Stimulated activated naive CD8-positive, alpha-beta T cell treated with anti-CD3 and anti-CD28 coated beads, Interleukin-15, amount 100 ng/mL, for 72 hours (primary cell): Measurements from ENCODE around the gene HS3ST5.
"Not testable (repeated sequence)": the region's sequence is repeated elsewhere in the genome, so short reads cannot be mapped to it uniquely, and the experiment has no call there.

Source experiments
- ATAC-seq: fragments of 150-1000 bp; cut with Tn5 transposase; 2 replicates; pipeline ENCODE4 v1.10.0; 2021; ENCODE audit warnings: mild to moderate bottlenecking, moderate library complexity
- DNase-seq, 2 donors: peaks; one replicate each; pipeline ENCODE4 v3.0.0; 2021 to 2022
- H3K27ac Mint-ChIP-seq, 2 donors: one replicate each; pipeline ENCODE4 v1.8.0; 2022; ENCODE audit warnings: mild to moderate bottlenecking in 2 of 2, mixed read lengths in 2 of 2, moderate library complexity in 2 of 2
- H3K27me3 Mint-ChIP-seq: one replicate; pipeline ENCODE4 v1.8.0; 2022; ENCODE audit warnings: mixed read lengths
- H3K4me1 Mint-ChIP-seq: one replicate; pipeline ENCODE4 v1.8.0; 2022; ENCODE audit warnings: mild to moderate bottlenecking, mixed read lengths
- H3K4me3 Mint-ChIP-seq, 2 donors: one replicate each; pipeline ENCODE4 v1.8.0; 2022; ENCODE audit warnings: mild to moderate bottlenecking in 2 of 2, mixed read lengths in 2 of 2, moderate library complexity in 1 of 2
- H3K9me3 Mint-ChIP-seq, 2 donors: one replicate each; pipeline ENCODE4 v1.8.0; 2022; ENCODE audit warnings: mixed read lengths in 2 of 2

HS3ST5 gene

GRCh38 chr6:114085211-114085610 is 257.6 kb downstream of the HS3ST5 start:
- H3K4me3 Mint-ChIP-seq = no peak overlapping the region
- DNase-seq (no peak), ATAC-seq (no peak)

GRCh38 chr6:114084327-114084890 is 258.4 kb downstream of the HS3ST5 start:
- Mint-ChIP-seq H3K27ac (peak overlapping the region in 1 of 2 donors; percentile 20), H3K9me3 (no peaks in the 10 kb centered on the region), H3K27me3 (peaks cover 28% of the 10 kb centered on the region), H3K4me1 (no peaks in the 10 kb centered on the region), H3K4me3 (no peak overlapping the region)
- ATAC-seq (no peak), DNase-seq (no peak)

More at GRCh38 chr6:114085211-114085610, 257.6 kb downstream of the HS3ST5 start:
- Mint-ChIP-seq H3K9me3 (no peaks in the 10 kb centered on the region), H3K27me3 (peaks cover 28% of the 10 kb centered on the region), H3K4me1 (no peaks in the 10 kb centered on the region), H3K27ac (no peak overlapping the region)

GRCh38 chr6:114083251-114083650 is 259.6 kb downstream of the HS3ST5 start:
- no peak for ATAC-seq
- no peak overlapping the region for H3K27ac Mint-ChIP-seq
- no peak overlapping the region for H3K4me3 Mint-ChIP-seq
- H3K9me3 Mint-ChIP-seq = no peaks in the 10 kb centered on the region
- no peak for DNase-seq
- H3K4me1 Mint-ChIP-seq = no peaks in the 10 kb centered on the region
- H3K27me3 Mint-ChIP-seq = peaks cover 28% of the 10 kb centered on the region

GRCh38 chr6:114081730-114082129 is 261.1 kb downstream of the HS3ST5 start:
- H3K27ac Mint-ChIP-seq = no peak overlapping the region

GRCh38 chr6:114080891-114081510 is 261.8 kb downstream of the HS3ST5 start:
- DNase-seq (no peak), ATAC-seq (no peak)
- Mint-ChIP-seq H3K27me3 (peaks cover 21% of the 10 kb centered on the region), H3K4me3 (no peak overlapping the region), H3K4me1 (no peaks in the 10 kb centered on the region), H3K27ac (no peak overlapping the region), H3K9me3 (no peaks in the 10 kb centered on the region)

More at GRCh38 chr6:114081730-114082129, 261.1 kb downstream of the HS3ST5 start:
- peaks cover 21% of the 10 kb centered on the region for H3K27me3 Mint-ChIP-seq
- no peaks in the 10 kb centered on the region for H3K4me1 Mint-ChIP-seq
- no peak overlapping the region for H3K4me3 Mint-ChIP-seq
- no peak for DNase-seq
- H3K9me3 Mint-ChIP-seq = no peaks in the 10 kb centered on the region
- no peak for ATAC-seq

GRCh38 chr6:114080410-114080809 is 262.4 kb downstream of the HS3ST5 start:
- not testable (repeated sequence) for ATAC-seq, H3K4me1 Mint-ChIP-seq
- H3K27me3 Mint-ChIP-seq = peaks cover 21% of the 10 kb centered on the region

GRCh38 chr6:114075777-114076176 is 267.0 kb downstream of the HS3ST5 start:
- H3K27ac Mint-ChIP-seq = no peak overlapping the region
- ATAC-seq = no peak
- H3K4me3 Mint-ChIP-seq = no peak overlapping the region
- H3K4me1 Mint-ChIP-seq = no peaks in the 10 kb centered on the region
- no peaks in the 10 kb centered on the region for H3K9me3 Mint-ChIP-seq
- peaks cover 2% of the 10 kb centered on the region for H3K27me3 Mint-ChIP-seq
- no peak for DNase-seq

More at GRCh38 chr6:114080410-114080809, 262.4 kb downstream of the HS3ST5 start:
- DNase-seq, H3K9me3 Mint-ChIP-seq, H3K4me3 Mint-ChIP-seq, H3K27ac Mint-ChIP-seq: not testable (repeated sequence)

GRCh38 chr6:114075300-114075699 is 267.5 kb downstream of the HS3ST5 start:
- Mint-ChIP-seq H3K4me1 (no peaks in the 10 kb centered on the region), H3K27me3 (peaks cover 6% of the 10 kb centered on the region), H3K4me3 (no peak overlapping the region), H3K27ac (no peak overlapping the region), H3K9me3 (no peaks in the 10 kb centered on the region)
- no peak for DNase-seq
- no peak for ATAC-seq

GRCh38 chr6:114068771-114069170 is 274.1 kb downstream of the HS3ST5 start:
- H3K4me3 Mint-ChIP-seq = no peak overlapping the region
- no peaks in the 10 kb centered on the region for H3K4me1 Mint-ChIP-seq
- no peak overlapping the region for H3K27ac Mint-ChIP-seq
- ATAC-seq = no peak
- peaks cover 25% of the 10 kb centered on the region for H3K27me3 Mint-ChIP-seq
- DNase-seq = no peak
- no peaks in the 10 kb centered on the region for H3K9me3 Mint-ChIP-seq

GRCh38 chr6:114068116-114068515 is 274.7 kb downstream of the HS3ST5 start:
- H3K4me3 Mint-ChIP-seq = no peak overlapping the region
- no peaks in the 10 kb centered on the region for H3K9me3 Mint-ChIP-seq

GRCh38 chr6:114064862-114065261 is 278.0 kb downstream of the HS3ST5 start:
- H3K4me1 Mint-ChIP-seq = no peaks in the 10 kb centered on the region
- H3K27me3 Mint-ChIP-seq = peaks cover 20% of the 10 kb centered on the region
- no peak overlapping the region for H3K4me3 Mint-ChIP-seq
- H3K9me3 Mint-ChIP-seq = no peaks in the 10 kb centered on the region
- no peak for ATAC-seq
- no peak for DNase-seq
- H3K27ac Mint-ChIP-seq = peak overlapping the region in 1 of 2 donors; percentile 13

More at GRCh38 chr6:114068116-114068515, 274.7 kb downstream of the HS3ST5 start:
- peaks cover 25% of the 10 kb centered on the region for H3K27me3 Mint-ChIP-seq
- DNase-seq (no peak), ATAC-seq (no peak)
- no peaks in the 10 kb centered on the region for H3K4me1 Mint-ChIP-seq
- H3K27ac Mint-ChIP-seq = no peak overlapping the region

GRCh38 chr6:114063956-114064355 is 278.9 kb downstream of the HS3ST5 start:
- no peaks in the 10 kb centered on the region for H3K9me3 Mint-ChIP-seq
- ATAC-seq = no peak

GRCh38 chr6:114062199-114062598 is 280.6 kb downstream of the HS3ST5 start:
- no peak overlapping the region for H3K27ac Mint-ChIP-seq
- no peak overlapping the region for H3K4me3 Mint-ChIP-seq
- H3K9me3 Mint-ChIP-seq = no peaks in the 10 kb centered on the region
- no peaks in the 10 kb centered on the region for H3K4me1 Mint-ChIP-seq
- ATAC-seq (no peak), DNase-seq (no peak)
- H3K27me3 Mint-ChIP-seq = peaks cover 27% of the 10 kb centered on the region

More at GRCh38 chr6:114063956-114064355, 278.9 kb downstream of the HS3ST5 start:
- Mint-ChIP-seq H3K27me3 (peaks cover 27% of the 10 kb centered on the region), H3K4me1 (no peaks in the 10 kb centered on the region), H3K27ac (no peak overlapping the region), H3K4me3 (no peak overlapping the region)
- DNase-seq = no peak

- DNase-seq = no peak
Observed at GRCh38 chr6:114061741-114062140, 281.1 kb downstream of the HS3ST5 start.

GRCh38 chr6:114061116-114061515 is 281.7 kb downstream of the HS3ST5 start:
- no peak for DNase-seq
- Mint-ChIP-seq H3K27ac (no peak overlapping the region), H3K9me3 (no peaks in the 10 kb centered on the region), H3K4me1 (no peaks in the 10 kb centered on the region), H3K27me3 (peaks cover 26% of the 10 kb centered on the region), H3K4me3 (no peak overlapping the region)
- no peak for ATAC-seq

More at GRCh38 chr6:114061741-114062140, 281.1 kb downstream of the HS3ST5 start:
- no peak overlapping the region for H3K27ac Mint-ChIP-seq
- peaks cover 27% of the 10 kb centered on the region for H3K27me3 Mint-ChIP-seq
- H3K4me1 Mint-ChIP-seq = no peaks in the 10 kb centered on the region
- ATAC-seq = no peak
- no peaks in the 10 kb centered on the region for H3K9me3 Mint-ChIP-seq
- H3K4me3 Mint-ChIP-seq = no peak overlapping the region

- ATAC-seq = no peak
- no peak overlapping the region for H3K27ac Mint-ChIP-seq
- peaks cover 8% of the 10 kb centered on the region for H3K27me3 Mint-ChIP-seq
- no peaks in the 10 kb centered on the region for H3K9me3 Mint-ChIP-seq
- no peak overlapping the region for H3K4me3 Mint-ChIP-seq
- no peak for DNase-seq
- H3K4me1 Mint-ChIP-seq = no peaks in the 10 kb centered on the region
Observed at GRCh38 chr6:114058435-114058834, 284.4 kb downstream of the HS3ST5 start.
